Right lung (tissue), 10 donors: ENCODE results near the gene NRROS. TPM values are rescaled to one million over a fixed set of nuclear protein-coding genes. Genes with fewer than 3 reads are reported as not detected.
"Not testable (repeated sequence)": the region's sequence is repeated elsewhere in the genome, so short reads cannot be mapped to it uniquely, and the experiment has no call there.

Experiments used
- DNase-seq, 2 donors: peaks; one replicate each; pipeline ENCODE4 v3.0.0-alpha.2; 2013
- long read RNA-seq, 8 donors: transcript quantifications; one replicate each; lab custom pipeline, GENCODE V29; 2026
- polyA plus RNA-seq, 5 donors: library from polyadenylated mRNA; unstranded; fragments of 120-200 nt; gene quantifications; one replicate each; pipeline versions ENCODE4 v1.2.1 to v1.2.3, GENCODE V29; 2013; ENCODE audit warnings: inconsistent platforms in 1 of 5, low replicate concordance in 1 of 5; ENCODE audit not compliant: insufficient read length in 5 of 5, insufficient read depth in 1 of 5

NRROS gene
- polyA plus RNA-seq, result 10 to 100 TPM in 1 of 5 donors, 1 to 10 TPM in 4; 5.3 to 10.4 (median 6.1) TPM
- long read RNA-seq, donor 1, partial matches to known transcripts, result 0 of 5 reads
- long read RNA-seq, donor 1, other reads (novel, unspliced or antisense), result 0 of 5 reads
- long read RNA-seq, donor 2, partial matches to known transcripts, result 0 of 2 reads
- long read RNA-seq, donor 2, other reads (novel, unspliced or antisense), result 0 of 2 reads
- long read RNA-seq, donor 3, partial matches to known transcripts, result 0 of 1 reads
- long read RNA-seq, donor 3, other reads (novel, unspliced or antisense), result 0 of 1 reads
- long read RNA-seq, donor 4, transcript NRROS-201 (3 exons, 2,564 nt), result major isoform, 5 of 5 reads
- long read RNA-seq, donor 4, partial matches to known transcripts, result 0 of 5 reads
- long read RNA-seq, donor 4, other reads (novel, unspliced or antisense), result 0 of 5 reads
- long read RNA-seq, donor 5, partial matches to known transcripts, result 0 of 2 reads
- long read RNA-seq, donor 5, other reads (novel, unspliced or antisense), result 0 of 2 reads
- long read RNA-seq, donor 6, partial matches to known transcripts, result 0 of 2 reads
- long read RNA-seq, donor 6, other reads (novel, unspliced or antisense), result 0 of 2 reads
- long read RNA-seq, donor 7, partial matches to known transcripts, result 0 of 1 reads
- long read RNA-seq, donor 7, other reads (novel, unspliced or antisense), result 0 of 1 reads
- long read RNA-seq, donor 8, partial matches to known transcripts, result 0 of 1 reads
- long read RNA-seq, donor 8, other reads (novel, unspliced or antisense), result 0 of 1 reads

- DNase-seq, result peak in 1 of 2 donors; percentile 38
These were observed at the start of gene NRROS for GRCh38 chr3:196639483-196640296. TSS of gene NRROS (plus strand) at chr3:196639694. CDS start at chr3:196654540, 14,846 bp downstream.

GRCh38 chr3:196590279-196590678, 49.2 kb upstream of the NRROS start:
- no peak for DNase-seq

- no peak for DNase-seq
These were observed 43.1 kb upstream of the NRROS start for GRCh38 chr3:196596355-196596754.

GRCh38 chr3:196597971-196598733, 41.3 kb upstream of the NRROS start:
- not testable (repeated sequence) for DNase-seq

- DNase-seq, result no peak
These were observed 39.8 kb upstream of the NRROS start for GRCh38 chr3:196599734-196600128.

- no peak for DNase-seq
These were observed 39.1 kb upstream of the NRROS start for GRCh38 chr3:196600359-196600758.

- no peak for DNase-seq
These were observed 36.8 kb upstream of the NRROS start for GRCh38 chr3:196602673-196603072.

- no peak for DNase-seq
These were observed 35.8 kb upstream of the NRROS start for GRCh38 chr3:196603683-196604082.

GRCh38 chr3:196604548-196604947, 34.9 kb upstream of the NRROS start:
- DNase-seq, result no peak

- no peak for DNase-seq
These were observed 30.8 kb upstream of the NRROS start for GRCh38 chr3:196608693-196609092.

GRCh38 chr3:196609343-196609775, 30.1 kb upstream of the NRROS start:
- DNase-seq, result peak; percentile 62 to 72

GRCh38 chr3:196609805-196610515, 29.5 kb upstream of the NRROS start:
- no peak for DNase-seq

- DNase-seq, result no peak
These were observed 27.6 kb upstream of the NRROS start for GRCh38 chr3:196611761-196612483.

- not testable (repeated sequence) for DNase-seq
These were observed 24.3 kb upstream of the NRROS start for GRCh38 chr3:196615234-196615633.

GRCh38 chr3:196617256-196617655, 22.2 kb upstream of the NRROS start:
- no peak for DNase-seq

GRCh38 chr3:196619223-196619622, 20.3 kb upstream of the NRROS start:
- DNase-seq, result no peak

- not testable (repeated sequence) for DNase-seq
These were observed 19.9 kb upstream of the NRROS start for GRCh38 chr3:196619627-196620026.

- DNase-seq, result no peak
These were observed 19.3 kb upstream of the NRROS start for GRCh38 chr3:196620161-196620604.

GRCh38 chr3:196620684-196621083, 18.8 kb upstream of the NRROS start:
- no peak for DNase-seq

- DNase-seq, result no peak
These were observed 17.9 kb upstream of the NRROS start for GRCh38 chr3:196621611-196622010.
